ENCODE results near the gene FBXL7. TPM values are rescaled to one million over a fixed set of nuclear protein-coding genes. Genes with fewer than 3 reads are reported as not detected.
A peak's percentile ranks its signal among the peaks of the same experiment; 100 is the strongest.

FBXL7 gene
- total and polyA plus RNA-seq, 2 of the 8 experiments (the other 6 are each of a cell fraction or from before 2014, with no cell fraction given) = 17.7 to 17.8 TPM

DNA sequence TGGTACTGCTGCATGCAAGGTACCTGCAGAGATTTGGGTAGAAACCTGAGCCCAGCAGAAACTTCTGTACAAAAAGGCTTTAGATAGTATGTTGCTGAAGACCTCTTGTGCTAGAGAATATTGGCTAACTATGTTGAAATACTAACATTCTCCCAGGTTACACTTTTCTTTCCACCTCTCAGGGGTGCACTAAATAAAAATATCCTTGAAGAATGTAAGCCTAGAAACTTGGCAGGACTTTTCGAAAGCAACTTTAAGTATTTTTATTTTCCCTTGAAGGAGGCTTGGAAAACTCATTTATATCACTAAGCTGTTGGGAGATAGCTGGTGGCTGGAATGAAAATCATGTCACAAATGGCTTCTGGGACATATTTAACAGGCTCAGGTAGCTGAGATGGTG is 50.0 kb downstream of the FBXL7 start:
- no peak for FAIRE-seq
- POLR2A ChIA-PET (ENCODE audit: partially characterized antibody) = interaction anchor here (1.3 kb wide), 1 partner anchor 54 kb away, joined by 3 read pairs; no protein-coding TSS in a partner anchor
- TF ChIP-seq BACH1 (IDR thresholded peaks at IDR 0.05; ENCODE audit: low read length) (no peak), TAF7 (optimal IDR thresholded peaks at IDR 0.05; ENCODE audit: borderline replicate concordance, low read depth, low read length) (no peak), SRF (IDR thresholded peaks at IDR 0.05; ENCODE audit: low read depth, low read length) (no peak), EGR1 (IDR thresholded peaks at IDR 0.05; ENCODE audit: borderline replicate concordance, low read depth, low read length) (no peak), ASH2L (IDR thresholded peaks at IDR 0.05; ENCODE audit: low read length) (no peak), EP300 (IDR thresholded peaks at IDR 0.05; ENCODE audit: borderline replicate concordance in 1 of 2, low read depth in 2 of 2, low read length in 2 of 2) (no peak), POLR2A (IDR thresholded peaks at IDR 0.05; ENCODE audit: control extremely low read depth in 1 of 2, low read depth in 2 of 2, low read length in 2 of 2) (no peak), MAFK (IDR thresholded peaks at IDR 0.05; ENCODE audit: low read depth, low read length) (no peak), TAF1 (IDR thresholded peaks at IDR 0.05; ENCODE audit: low read depth, low read length) (no peak), RXRA (IDR thresholded peaks at IDR 0.05; ENCODE audit: insufficient read depth, low read depth, low read length) (no peak), RFX5 (IDR thresholded peaks at IDR 0.05; ENCODE audit: borderline replicate concordance, low read depth, low read length) (no peak), RAD21 (IDR thresholded peaks at IDR 0.05 in 1 of 2, conservative IDR thresholded peaks at IDR 0.05 in 1 of 2; ENCODE audit: low read depth in 2 of 2, low read length in 2 of 2) (no peak), FOSL1 (IDR thresholded peaks at IDR 0.05; ENCODE audit: insufficient read depth, low read depth, low read length) (no peak), PHF8 (conservative IDR thresholded peaks at IDR 0.05; ENCODE audit: low read depth, low read length) (no peak)

More for the DNA sequence above, 50.0 kb downstream of the FBXL7 start:
- no peak overlapping the region; the same call in 1 of the 2 replicates for H2BK5ac ChIP-seq (ENCODE audit: low read depth, low read length)
- peak overlapping the region; percentile 64 for H3K18ac ChIP-seq (ENCODE audit: extremely low read depth, low read length)
- H3K9me3 ChIP-seq (ENCODE audit: insufficient read depth in 2 of 2, low read depth in 1 of 2, low read length in 1 of 2) = peaks cover 16 to 17% of the 10 kb centered on the region in 2 experiments
- peaks cover 0 to 22% of the 10 kb centered on the region in 2 experiments; a peak in 1 of 4 replicates for H3K79me2 ChIP-seq (ENCODE audit: control insufficient read depth in 1 of 2, insufficient read depth in 2 of 2, low read length in 2 of 2)
- H4K91ac ChIP-seq (replicated peaks; ENCODE audit: insufficient read length, low read length) = peak overlapping the region; percentile 49
- CTCF ChIA-PET (ENCODE audit: partially characterized antibody) = interaction anchor here (1.5 kb wide), 1 partner anchor 49 kb away, joined by 6 read pairs; no protein-coding TSS in a partner anchor
- H3K23ac ChIP-seq (ENCODE audit: insufficient read length) = no peak overlapping the region
- no peaks in the 10 kb centered on the region for H4K20me1 ChIP-seq (replicated peaks in 1 of 2; ENCODE audit: control insufficient read depth in 1 of 2, insufficient read depth in 2 of 2, low read length in 2 of 2)
- H3K27me3 ChIP-seq (replicated peaks in 1 of 4; ENCODE audit: control insufficient read depth in 3 of 4, extremely low read depth in 1 of 4, insufficient read depth in 3 of 4, low read length in 3 of 4) = no peaks in the 10 kb centered on the region
- peak overlapping the region; percentile 51; the same call in 1 of the 2 replicates for H2BK12ac ChIP-seq (ENCODE audit: low read depth, low read length)
- H2BK15ac ChIP-seq (ENCODE audit: low read length) = no peak overlapping the region
- no peak overlapping the region for H2BK20ac ChIP-seq (ENCODE audit: low read length)
- H3K14ac ChIP-seq (ENCODE audit: insufficient read length) = no peak overlapping the region
- no peak overlapping the region for H2AFZ ChIP-seq (ENCODE audit: low read length)
- no peak overlapping the region for H3K27ac ChIP-seq (ENCODE audit: low read depth, low read length)
- no peak overlapping the region for H2AK5ac ChIP-seq (ENCODE audit: low read depth, low read length)
- no peak overlapping the region for H4K8ac ChIP-seq (ENCODE audit: extremely low read depth, insufficient read depth, low read length)
- no peak overlapping the region for H3K4me3 ChIP-seq (ENCODE audit: extremely low read depth in 1 of 4, insufficient read depth in 2 of 4, low read depth in 3 of 4, low read length in 4 of 4)
- no peak overlapping the region for H3K4me2 ChIP-seq (ENCODE audit: insufficient read depth in 1 of 2, low read depth in 2 of 2, low read length in 2 of 2)
- 94% methylated on average over 1 of the region's 1 CpG; no CpG with 5 or more reads in 1 of the 2 experiments for WGBS, 2 experiments (ENCODE audit: extremely low coverage in 1 of 2, insufficient coverage in 1 of 2, insufficient read length in 1 of 2, insufficient replicate concordance in 2 of 2, low coverage in 1 of 2, low lambda C conversion rate in 2 of 2, missing lambda C conversion rate in 1 of 2)
- no peak overlapping the region for H3K56ac ChIP-seq (replicated peaks; ENCODE audit: insufficient read length, low read depth, low read length)
- H2BK120ac ChIP-seq (replicated peaks; ENCODE audit: low read depth, low read length) = peak overlapping the region; percentile 60
- H3K9ac ChIP-seq (replicated peaks in 1 of 4; ENCODE audit: extremely low read depth in 1 of 4, low read depth in 3 of 4, low read length in 3 of 4) = no peak overlapping the region
- no peaks in the 10 kb centered on the region; the same call in 1 of the 2 replicates for H3K79me1 ChIP-seq (ENCODE audit: low read depth, low read length)
- no peak overlapping the region for H3K4ac ChIP-seq (replicated peaks; ENCODE audit: insufficient read length, low read depth, low read length)
- H3K36me3 ChIP-seq (ENCODE audit: control insufficient read depth in 2 of 4, insufficient read depth in 4 of 4, low read length in 3 of 4) = peaks cover 0 to 6% (median 3%) of the 10 kb centered on the region in 4 experiments; a peak in 3 of 8 replicates
- peaks cover 6 to 13% (median 11%) of the 10 kb centered on the region in 4 experiments; a peak in 6 of 7 replicates for H3K4me1 ChIP-seq (replicated peaks in 1 of 4; ENCODE audit: control insufficient read depth in 3 of 4, insufficient read depth in 4 of 4, low read length in 3 of 4)
- H3K23me2 ChIP-seq (ENCODE audit: low read depth, low read length) = no peaks in the 10 kb centered on the region
- DNase-seq (ENCODE audit: low read depth in 1 of 2, low spot score in 2 of 2) = no peak
- H4K5ac ChIP-seq (ENCODE audit: insufficient read length, low read depth, low read length) = no peak overlapping the region

Data from H1 (cell line).